ENCODE measurements around the gene BFSP2. TPM values are rescaled to one million over a fixed set of nuclear protein-coding genes. Genes with fewer than 3 reads are reported as not detected.

Gene BFSP2
- total RNA-seq, 1 donor from 2014 or later: not detected

GRCh38 chr3:133394561-133395311 is 5.1 kb upstream of the BFSP2 start:
- no peak for DNase-seq (ENCODE audit: extremely low spot score, unreplicated experiment)
- no peak overlapping the region for H3K27ac Mint-ChIP-seq
- TF ChIP-seq, protein P1, sequence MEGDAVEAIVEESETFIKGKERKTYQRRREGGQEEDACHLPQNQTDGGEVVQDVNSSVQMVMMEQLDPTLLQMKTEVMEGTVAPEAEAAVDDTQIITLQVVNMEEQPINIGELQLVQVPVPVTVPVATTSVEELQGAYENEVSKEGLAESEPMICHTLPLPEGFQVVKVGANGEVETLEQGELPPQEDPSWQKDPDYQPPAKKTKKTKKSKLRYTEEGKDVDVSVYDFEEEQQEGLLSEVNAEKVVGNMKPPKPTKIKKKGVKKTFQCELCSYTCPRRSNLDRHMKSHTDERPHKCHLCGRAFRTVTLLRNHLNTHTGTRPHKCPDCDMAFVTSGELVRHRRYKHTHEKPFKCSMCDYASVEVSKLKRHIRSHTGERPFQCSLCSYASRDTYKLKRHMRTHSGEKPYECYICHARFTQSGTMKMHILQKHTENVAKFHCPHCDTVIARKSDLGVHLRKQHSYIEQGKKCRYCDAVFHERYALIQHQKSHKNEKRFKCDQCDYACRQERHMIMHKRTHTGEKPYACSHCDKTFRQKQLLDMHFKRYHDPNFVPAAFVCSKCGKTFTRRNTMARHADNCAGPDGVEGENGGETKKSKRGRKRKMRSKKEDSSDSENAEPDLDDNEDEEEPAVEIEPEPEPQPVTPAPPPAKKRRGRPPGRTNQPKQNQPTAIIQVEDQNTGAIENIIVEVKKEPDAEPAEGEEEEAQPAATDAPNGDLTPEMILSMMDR (conservative IDR thresholded peaks at IDR 0.05): no peak
- no peaks in the 10 kb centered on the region for H3K27me3 Mint-ChIP-seq
- no peaks in the 10 kb centered on the region for H3K4me1 Mint-ChIP-seq (ENCODE audit: unreplicated experiment)
- no peaks in the 10 kb centered on the region for H3K9me3 Mint-ChIP-seq
- H3K36me3 Mint-ChIP-seq: no peaks in the 10 kb centered on the region
- H3K4me3 Mint-ChIP-seq: no peak overlapping the region

GRCh38 chr3:133396906-133397305 is 3.0 kb upstream of the BFSP2 start:
- Mint-ChIP-seq H3K27me3 (no peaks in the 10 kb centered on the region), H3K9me3 (no peaks in the 10 kb centered on the region), H3K36me3 (no peaks in the 10 kb centered on the region), H3K27ac (no peak overlapping the region), H3K4me3 (no peak overlapping the region), H3K4me1 (ENCODE audit: unreplicated experiment) (no peaks in the 10 kb centered on the region)
- TF ChIP-seq, protein P1 (conservative IDR thresholded peaks at IDR 0.05): no peak
- no peak for DNase-seq (ENCODE audit: extremely low spot score, unreplicated experiment)

- no peak for DNase-seq (ENCODE audit: extremely low spot score, unreplicated experiment)
- TF ChIP-seq, protein P1 (conservative IDR thresholded peaks at IDR 0.05): no peak
- H3K27me3 Mint-ChIP-seq: no peaks in the 10 kb centered on the region
- no peak overlapping the region for H3K4me3 Mint-ChIP-seq
- no peaks in the 10 kb centered on the region for H3K36me3 Mint-ChIP-seq
- H3K9me3 Mint-ChIP-seq: no peaks in the 10 kb centered on the region
- no peak overlapping the region for H3K27ac Mint-ChIP-seq
- peaks cover 13% of the 10 kb centered on the region for H3K4me1 Mint-ChIP-seq (ENCODE audit: unreplicated experiment)
These were observed 1.7 kb downstream of the BFSP2 start for GRCh38 chr3:133401374-133402135.

DNA sequence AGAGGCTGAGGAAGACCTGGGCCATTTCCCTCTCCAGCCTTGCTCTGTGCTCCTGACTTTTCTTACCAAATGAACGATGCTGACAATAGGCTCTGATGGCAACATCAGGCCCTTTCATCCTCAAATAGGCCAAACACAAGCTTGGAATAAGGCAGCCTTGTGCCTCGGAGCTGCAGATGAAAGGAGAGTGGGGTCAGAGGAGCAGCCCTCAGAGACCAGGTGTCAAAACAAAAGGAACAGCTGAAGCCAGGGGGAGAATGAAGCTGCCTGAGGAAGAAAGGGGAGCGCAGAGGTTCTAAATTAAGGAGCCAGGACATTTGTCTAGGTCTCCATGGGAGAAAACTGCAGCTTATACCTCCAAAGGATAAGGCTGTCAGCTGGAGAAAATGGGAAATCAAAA is 5.1 kb downstream of the BFSP2 start:
- H3K27ac Mint-ChIP-seq: no peak overlapping the region
- no peaks in the 10 kb centered on the region for H3K36me3 Mint-ChIP-seq
- H3K9me3 Mint-ChIP-seq: no peaks in the 10 kb centered on the region
- TF ChIP-seq, protein P1 (conservative IDR thresholded peaks at IDR 0.05): no peak
- H3K27me3 Mint-ChIP-seq: peaks cover 3% of the 10 kb centered on the region
- H3K4me3 Mint-ChIP-seq: no peak overlapping the region
- H3K4me1 Mint-ChIP-seq (ENCODE audit: unreplicated experiment): peaks cover 13% of the 10 kb centered on the region
- DNase-seq (ENCODE audit: extremely low spot score, unreplicated experiment): no peak

GRCh38 chr3:133408366-133408765 is 8.5 kb downstream of the BFSP2 start:
- no peak for DNase-seq (ENCODE audit: extremely low spot score, unreplicated experiment)
- Mint-ChIP-seq H3K4me1 (ENCODE audit: unreplicated experiment) (peaks cover 20% of the 10 kb centered on the region), H3K36me3 (no peaks in the 10 kb centered on the region), H3K4me3 (no peak overlapping the region), H3K9me3 (no peaks in the 10 kb centered on the region), H3K27ac (no peak overlapping the region), H3K27me3 (peaks cover 3% of the 10 kb centered on the region)
- TF ChIP-seq, protein P1 (conservative IDR thresholded peaks at IDR 0.05): no peak

Measured in type B pancreatic cell (in vitro differentiated cells).